ENCODE measurements around the gene MEIKIN. TPM values are rescaled to one million over a fixed set of nuclear protein-coding genes. Genes with fewer than 3 reads are reported as not detected.

Gene MEIKIN
- total and polyA plus RNA-seq, 2 of the 13 experiments (the other 11 are each of a cell fraction or from before 2014, with no cell fraction given): not detected

DNA sequence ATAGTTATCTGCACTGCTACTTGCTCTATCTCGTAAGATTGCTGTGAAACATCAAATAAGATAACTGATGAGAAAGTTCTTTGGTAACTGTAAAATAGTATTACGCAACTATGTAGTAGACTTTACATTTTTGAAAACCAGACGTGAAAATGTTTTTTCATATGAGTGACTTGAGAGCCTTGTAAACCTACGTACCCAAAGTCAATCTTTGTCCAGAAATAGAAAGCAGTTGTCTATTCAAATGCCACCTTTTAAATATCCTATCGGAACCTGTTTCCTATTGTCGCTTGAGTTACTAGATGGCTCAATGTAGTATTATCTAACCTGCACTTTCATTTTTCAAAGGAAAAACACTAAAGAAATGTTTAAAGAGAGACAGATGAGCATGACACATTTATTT, 150.2 kb downstream of the MEIKIN start:
- FAIRE-seq (no peak), ATAC-seq (no peak), DNase-seq (ENCODE audit: low spot score) (no peak)
- Histone ChIP-seq H4K20me1 (ENCODE audit: insufficient read depth, low read length) (peaks cover 42% of the 10 kb centered on the region), H2AFZ (ENCODE audit: low read length) (no peak overlapping the region), H3K79me2 (ENCODE audit: insufficient read depth, low read length) (peaks cover 62% of the 10 kb centered on the region), H3K27me3 (ENCODE audit: control insufficient read depth in 1 of 2, insufficient read depth in 2 of 2, low read length in 2 of 2) (no peaks in the 10 kb centered on the region; a peak in 1 of 5 replicates), H3K4me2 (ENCODE audit: low read depth, low read length) (peak overlapping the region; percentile 79), H3K4me1 (ENCODE audit: insufficient read depth, low read length) (peaks cover 42% of the 10 kb centered on the region), H3K9me3 (ENCODE audit: low read length) (no peaks in the 10 kb centered on the region), H3K27ac (ENCODE audit: extremely low read length, insufficient read depth, low read length) (peak overlapping the region; percentile 99), H3K36me3 (replicated peaks in 1 of 2; ENCODE audit: control insufficient read depth in 1 of 2, insufficient read depth in 2 of 2, low read length in 2 of 2) (no peaks in the 10 kb centered on the region), H3K4me3 (replicated peaks in 1 of 3; ENCODE audit: insufficient read depth in 1 of 3, low read depth in 2 of 3, low read length in 3 of 3) (peak overlapping the region; percentile 90 to 96 (median 95); a peak in 5 of 6 replicates), H3K9ac (ENCODE audit: insufficient read depth, low read depth, low read length) (peak overlapping the region; percentile 100)
- CTCF ChIA-PET (ENCODE audit: low intra/inter-chr PET ratio, low total read pairs): no interaction called here
- POLR2A ChIA-PET: no interaction called here
- WGBS (ENCODE audit: low lambda C conversion rate): 18% methylated on average over 6 of the region's 6 CpGs
- in situ Hi-C loops (cut with HindIII; ENCODE audit: extremely low pct_ligation_motif_present, low pct_unique_long_range_greater_than_20kb) (no loop called here), intact Hi-C loops (cut with micrococcal nuclease; ENCODE audit: unreplicated experiment) (loop anchor here (5.0 kb wide), 2 partner anchors 53 to 208 kb away; no protein-coding TSS in a partner anchor)
- TF ChIP-seq MIER3 (CRISPR knock-in tag; IDR thresholded peaks at IDR 0.05; ENCODE audit: borderline replicate concordance) (no peak), CEBPB (IDR thresholded peaks at IDR 0.05; ENCODE audit: borderline replicate concordance, low read depth, low read length) (peak; percentile 94), CEBPG (CRISPR knock-in tag; IDR thresholded peaks at IDR 0.05) (peak; percentile 79)
- TF ChIP-seq, protein P1, sequence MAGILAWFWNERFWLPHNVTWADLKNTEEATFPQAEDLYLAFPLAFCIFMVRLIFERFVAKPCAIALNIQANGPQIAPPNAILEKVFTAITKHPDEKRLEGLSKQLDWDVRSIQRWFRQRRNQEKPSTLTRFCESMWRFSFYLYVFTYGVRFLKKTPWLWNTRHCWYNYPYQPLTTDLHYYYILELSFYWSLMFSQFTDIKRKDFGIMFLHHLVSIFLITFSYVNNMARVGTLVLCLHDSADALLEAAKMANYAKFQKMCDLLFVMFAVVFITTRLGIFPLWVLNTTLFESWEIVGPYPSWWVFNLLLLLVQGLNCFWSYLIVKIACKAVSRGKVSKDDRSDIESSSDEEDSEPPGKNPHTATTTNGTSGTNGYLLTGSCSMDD (CRISPR knock-in tag; IDR thresholded peaks at IDR 0.05): no peak
- no TSS peak for BruUV-seq (replicated peaks)

GRCh38 chr5:131794586-131794985, 150.9 kb downstream of the MEIKIN start:
- Histone ChIP-seq H3K9me3 (ENCODE audit: low read length) (no peaks in the 10 kb centered on the region), H3K36me3 (replicated peaks in 1 of 2; ENCODE audit: control insufficient read depth in 1 of 2, insufficient read depth in 2 of 2, low read length in 2 of 2) (no peaks in the 10 kb centered on the region), H4K20me1 (ENCODE audit: insufficient read depth, low read length) (peaks cover 42% of the 10 kb centered on the region), H3K4me3 (replicated peaks in 1 of 3; ENCODE audit: insufficient read depth in 1 of 3, low read depth in 2 of 3, low read length in 3 of 3) (peak overlapping the region; percentile 9 to 96 (median 90)), H3K4me2 (ENCODE audit: low read depth, low read length) (peak overlapping the region; percentile 79), H3K9ac (ENCODE audit: insufficient read depth, low read depth, low read length) (no peak overlapping the region), H3K27ac (ENCODE audit: extremely low read length, insufficient read depth, low read length) (no peak overlapping the region), H3K79me2 (ENCODE audit: insufficient read depth, low read length) (peaks cover 69% of the 10 kb centered on the region), H2AFZ (ENCODE audit: low read length) (no peak overlapping the region), H3K27me3 (ENCODE audit: control insufficient read depth in 1 of 2, insufficient read depth in 2 of 2, low read length in 2 of 2) (no peaks in the 10 kb centered on the region; a peak in 1 of 5 replicates), H3K4me1 (ENCODE audit: insufficient read depth, low read length) (peaks cover 42% of the 10 kb centered on the region)
- in situ Hi-C loops (cut with HindIII; ENCODE audit: extremely low pct_ligation_motif_present, low pct_unique_long_range_greater_than_20kb): no loop called here
- FAIRE-seq (no peak), DNase-seq (ENCODE audit: low spot score) (no peak), ATAC-seq (no peak)
- TF ChIP-seq MEF2D (CRISPR knock-in tag; IDR thresholded peaks at IDR 0.05) (no peak), TCF7L2 (IDR thresholded peaks at IDR 0.05; ENCODE audit: low read depth, low read length) (no peak), MAF1 (CRISPR knock-in tag; IDR thresholded peaks at IDR 0.05; ENCODE audit: borderline replicate concordance) (no peak), POLR2AphosphoS2 (IDR thresholded peaks at IDR 0.05; ENCODE audit: low read depth, low read length) (peak; percentile 77; the same call in 1 of the 2 replicates), POLR2A (IDR thresholded peaks at IDR 0.05; ENCODE audit: insufficient read depth in 1 of 2, low read depth in 2 of 2, low read length in 2 of 2) (peak in 1 of 2 experiments; percentile 48; a peak in 1 of 4 replicates), ZBTB8A (CRISPR knock-in tag; IDR thresholded peaks at IDR 0.05; ENCODE audit: borderline replicate concordance, low read depth) (no peak), ZNF547 (CRISPR knock-in tag; IDR thresholded peaks at IDR 0.05) (no peak)
- TF ChIP-seq, protein P2, sequence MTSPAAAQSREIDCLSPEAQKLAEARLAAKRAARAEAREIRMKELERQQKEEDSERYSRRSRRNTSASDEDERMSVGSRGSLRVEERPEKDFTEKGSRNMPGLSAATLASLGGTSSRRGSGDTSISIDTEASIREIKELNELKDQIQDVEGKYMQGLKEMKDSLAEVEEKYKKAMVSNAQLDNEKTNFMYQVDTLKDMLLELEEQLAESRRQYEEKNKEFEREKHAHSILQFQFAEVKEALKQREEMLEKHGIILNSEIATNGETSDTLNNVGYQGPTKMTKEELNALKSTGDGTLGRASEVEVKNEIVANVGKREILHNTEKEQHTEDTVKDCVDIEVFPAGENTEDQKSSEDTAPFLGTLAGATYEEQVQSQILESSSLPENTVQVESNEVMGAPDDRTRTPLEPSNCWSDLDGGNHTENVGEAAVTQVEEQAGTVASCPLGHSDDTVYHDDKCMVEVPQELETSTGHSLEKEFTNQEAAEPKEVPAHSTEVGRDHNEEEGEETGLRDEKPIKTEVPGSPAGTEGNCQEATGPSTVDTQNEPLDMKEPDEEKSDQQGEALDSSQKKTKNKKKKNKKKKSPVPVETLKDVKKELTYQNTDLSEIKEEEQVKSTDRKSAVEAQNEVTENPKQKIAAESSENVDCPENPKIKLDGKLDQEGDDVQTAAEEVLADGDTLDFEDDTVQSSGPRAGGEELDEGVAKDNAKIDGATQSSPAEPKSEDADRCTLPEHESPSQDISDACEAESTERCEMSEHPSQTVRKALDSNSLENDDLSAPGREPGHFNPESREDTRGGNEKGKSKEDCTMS (CRISPR knock-in tag; conservative IDR thresholded peaks at IDR 0.05): no peak
- intact Hi-C loops (cut with micrococcal nuclease; ENCODE audit: unreplicated experiment): no loop called here
- no TSS peak for BruUV-seq (replicated peaks)
- WGBS (ENCODE audit: low lambda C conversion rate): 79% methylated on average over 4 of the region's 4 CpGs
- CTCF ChIA-PET (ENCODE audit: low intra/inter-chr PET ratio, low total read pairs): no interaction called here
- POLR2A ChIA-PET: no interaction called here
